Spleen (tissue), 11 donors: Measurements from ENCODE around the gene MYO1A. TPM values are rescaled to one million over a fixed set of nuclear protein-coding genes. Genes with fewer than 3 reads are reported as not detected.

Experiments used
- DNase-seq: peaks from one replicate; pipeline ENCODE4 v3.0.0-alpha.2; 2020
- H3K27ac ChIP-seq, 8 donors: fragments of 200-600 bp; sonication (generic) in 7 of 8; 1 replicate in 4 of 8; 2 replicates in 4 of 8; pipeline versions ENCODE4 v1.5.0 to v1.8.0; 2016 to 2021; ENCODE audit warnings: inconsistent platforms in 4 of 8, mild to moderate bottlenecking in 4 of 8, moderate library complexity in 1 of 8
- H3K27me3 ChIP-seq, 7 donors: fragments of 200-600 bp; sonication (generic) in 6 of 7; replicated peaks in 1 of 7; 1 replicate in 4 of 7; 2 replicates in 3 of 7; pipeline versions ENCODE4 v1.5.0 to v1.8.0; 2016 to 2021; ENCODE audit warnings: inconsistent platforms in 3 of 7, mild to moderate bottlenecking in 1 of 7
- H3K36me3 ChIP-seq, 6 donors: fragments of 200-600 bp; sonication (generic) in 5 of 6; 1 replicate in 4 of 6; 2 replicates in 2 of 6; pipeline versions ENCODE4 v1.5.0 to v1.8.0; 2016 to 2021; ENCODE audit warnings: inconsistent platforms in 2 of 6
- H3K4me1 ChIP-seq, 6 donors: fragments of 200-600 bp; sonication (generic) in 5 of 6; 1 replicate in 3 of 6; 2 replicates in 3 of 6; pipeline versions ENCODE4 v1.5.0 to v1.8.0; 2016 to 2021; ENCODE audit warnings: inconsistent platforms in 3 of 6
- H3K4me3 ChIP-seq, 8 donors: fragments of 200-600 bp; sonication (generic) in 7 of 8; 1 replicate in 4 of 8; 2 replicates in 4 of 8; pipeline versions ENCODE4 v1.5.0 to v1.8.0; 2016 to 2021; ENCODE audit warnings: inconsistent platforms in 4 of 8, mild to moderate bottlenecking in 4 of 8, moderate library complexity in 2 of 8
- H3K9me3 ChIP-seq, 8 donors: fragments of 200-600 bp; sonication (generic) in 7 of 8; 1 replicate in 4 of 8; 2 replicates in 4 of 8; pipeline versions ENCODE4 v1.5.0 to v1.8.0; 2016 to 2021; ENCODE audit warnings: inconsistent platforms in 4 of 8
- POLR2A ChIP-seq, 3 donors: fragments of 450-650 bp; IDR thresholded peaks; one replicate each; pipeline ENCODE4 v1.5.1; 2017; ENCODE audit warnings: antibody characterized with exemption in 3 of 3, mild to moderate bottlenecking in 1 of 3
- POLR2AphosphoS5 ChIP-seq, 3 donors: sonication (generic); formaldehyde crosslinking; IDR thresholded peaks; one replicate each; pipeline ENCODE4 v1.5.1; 2017; ENCODE audit warnings: antibody characterized with exemption in 3 of 3
- WGBS, 5 donors: extraction: QIAGEN DNeasy Blood & Tissue Kit in 3 of 5; methylation state at CpG; one replicate each; pipeline versions ENCODE4 v1.1.5 to v1.1.7; 2013 to 2018; 5-methylcytosine and 5-hydroxymethylcytosine counted together
- intact Hi-C: fragments of 100-400 bp; cut with DNase I; formaldehyde crosslinking; loops from one replicate; pipeline ENCODE4 v1.15.0; 2023; ENCODE audit warnings: low total_unique reads
- polyA plus RNA-seq, 3 donors: library from polyadenylated mRNA; stranded (reverse); fragments of 200-250 nt; gene quantifications; one replicate each; pipeline ENCODE4 v1.2.1, GENCODE V29; 2013
- total RNA-seq, 7 donors: library from RNA; depleted of rRNA in 3 of 7; stranded (reverse); fragments of >200 nt in 3 of 7; fragmentation: NEBNext Ultra II Directional in 4 of 7; extraction: Animal tissue kit (Norgen Biotek cat#: 25700) in 4 of 7; gene quantifications; one replicate each; pipeline versions ENCODE4 v1.1.0 to v1.2.1, GENCODE V29; 2016 to 2021
- TF ChIP-seq, protein P1 (sequence below), 11 experiments: fragments of 200-600 bp in 7 of 11; fragments of 450-650 bp in 4 of 11; sonication (generic) in 4 of 11; IDR thresholded peaks in 8 of 11; conservative IDR thresholded peaks in 3 of 11; 1 replicate in 7 of 11; 2 replicates in 4 of 11; pipeline versions ENCODE4 v1.4.0 to v1.8.0; 2016 to 2021; ENCODE audit warnings: antibody characterized with exemption in 11 of 11, inconsistent platforms in 4 of 11, mild to moderate bottlenecking in 1 of 11
- donor health status: healthy with polysubstance abuse.
- donor health status: DM: no; HTN: no; CAD: no; lungs with moderate emphysema.
- donor health status: DM: no; HTN: no; CAD: no.
- donor health status: Bipolar disorder and iron deficiency.
- donor health status: healthy.
- donor health status: DM: no; HTN: no; CAD: no.
- donor health status: DM: yes; HTN: yes; CAD: no.

Gene MYO1A
- total and polyA plus RNA-seq, 10 donors: 0.12 to 1.4 (median 0.22) TPM; not detected in 1

DNA sequence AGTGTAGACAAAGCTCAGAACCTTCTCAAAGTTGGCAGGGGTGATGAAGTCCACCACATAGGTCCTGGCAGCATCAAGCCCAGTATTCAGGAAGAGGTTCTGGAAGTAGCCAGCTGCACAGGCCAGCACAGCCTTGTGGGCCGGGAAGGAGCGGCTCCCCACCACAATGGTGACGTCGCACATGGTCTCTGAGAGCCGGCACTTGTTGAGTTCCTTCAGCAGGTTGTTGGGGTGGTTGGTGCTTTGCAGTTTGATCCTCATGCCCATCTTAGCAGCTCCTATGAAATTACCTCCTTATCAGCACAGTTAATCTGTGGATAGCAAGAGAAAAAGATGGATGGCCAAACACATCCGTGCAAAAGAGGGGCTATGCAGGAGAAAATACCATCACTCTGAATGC lies 45.3 kb downstream of the MYO1A start:
- no peak for TF ChIP-seq POLR2A (IDR thresholded peaks at IDR 0.05)
- TF ChIP-seq, protein P1, sequence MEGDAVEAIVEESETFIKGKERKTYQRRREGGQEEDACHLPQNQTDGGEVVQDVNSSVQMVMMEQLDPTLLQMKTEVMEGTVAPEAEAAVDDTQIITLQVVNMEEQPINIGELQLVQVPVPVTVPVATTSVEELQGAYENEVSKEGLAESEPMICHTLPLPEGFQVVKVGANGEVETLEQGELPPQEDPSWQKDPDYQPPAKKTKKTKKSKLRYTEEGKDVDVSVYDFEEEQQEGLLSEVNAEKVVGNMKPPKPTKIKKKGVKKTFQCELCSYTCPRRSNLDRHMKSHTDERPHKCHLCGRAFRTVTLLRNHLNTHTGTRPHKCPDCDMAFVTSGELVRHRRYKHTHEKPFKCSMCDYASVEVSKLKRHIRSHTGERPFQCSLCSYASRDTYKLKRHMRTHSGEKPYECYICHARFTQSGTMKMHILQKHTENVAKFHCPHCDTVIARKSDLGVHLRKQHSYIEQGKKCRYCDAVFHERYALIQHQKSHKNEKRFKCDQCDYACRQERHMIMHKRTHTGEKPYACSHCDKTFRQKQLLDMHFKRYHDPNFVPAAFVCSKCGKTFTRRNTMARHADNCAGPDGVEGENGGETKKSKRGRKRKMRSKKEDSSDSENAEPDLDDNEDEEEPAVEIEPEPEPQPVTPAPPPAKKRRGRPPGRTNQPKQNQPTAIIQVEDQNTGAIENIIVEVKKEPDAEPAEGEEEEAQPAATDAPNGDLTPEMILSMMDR (IDR thresholded peaks at IDR 0.05 in 8 of 11, conservative IDR thresholded peaks at IDR 0.05 in 3 of 11): no peak
- TF ChIP-seq POLR2AphosphoS5 (IDR thresholded peaks at IDR 0.05): no peak
- no peak for DNase-seq
- no peaks in the 10 kb centered on the region for H3K27me3 ChIP-seq
- H3K4me3 ChIP-seq: peak overlapping the region in 1 of 8 donors; percentile 94
- H3K4me1 ChIP-seq: peaks cover 34 to 92% (median 77%) of the 10 kb centered on the region in 6 donors
- H3K36me3 ChIP-seq: peaks cover 3 to 50% (median 28%) of the 10 kb centered on the region in 6 donors
- peak overlapping the region in 1 of 8 donors; percentile 89 for H3K27ac ChIP-seq
- 67 to 88% (median 74%) methylated on average over 4 to 6 of the region's 6 CpGs for WGBS, 5 donors
- H3K9me3 ChIP-seq: no peaks in the 10 kb centered on the region
- intact Hi-C loops: loop anchor here (5.0 kb wide), 2 partner anchors 58 to 113 kb away; no protein-coding TSS in a partner anchor

DNA sequence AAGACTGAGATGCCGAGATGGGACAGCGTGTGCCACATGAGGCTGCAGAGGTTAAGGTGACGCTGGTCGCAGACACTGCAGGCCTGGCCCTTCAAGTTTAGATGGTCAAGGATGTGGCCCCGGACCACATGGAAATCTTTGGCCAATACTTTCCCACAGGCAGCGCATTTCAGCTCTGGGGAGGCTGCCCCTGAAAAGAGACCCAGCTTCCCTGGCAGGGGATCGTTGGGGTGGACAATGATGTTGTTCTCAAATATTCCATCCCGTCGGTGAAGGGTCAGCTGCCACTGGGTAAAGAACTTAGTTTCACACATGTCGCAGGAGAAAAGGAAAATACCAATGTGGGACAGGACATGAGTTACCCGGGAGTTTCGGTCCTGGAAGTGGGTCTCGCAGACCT lies 46.5 kb downstream of the MYO1A start:
- intact Hi-C loops: no loop called here
- H3K4me1 ChIP-seq: peaks cover 43 to 96% (median 84%) of the 10 kb centered on the region in 6 donors
- H3K36me3 ChIP-seq: peaks cover 3 to 57% (median 28%) of the 10 kb centered on the region in 6 donors
- TF ChIP-seq POLR2AphosphoS5 (IDR thresholded peaks at IDR 0.05) (no peak), POLR2A (IDR thresholded peaks at IDR 0.05) (no peak)
- TF ChIP-seq, protein P1 (IDR thresholded peaks at IDR 0.05 in 8 of 11, conservative IDR thresholded peaks at IDR 0.05 in 3 of 11): no peak
- H3K9me3 ChIP-seq: no peaks in the 10 kb centered on the region
- H3K4me3 ChIP-seq: no peak overlapping the region
- WGBS, 5 donors: 88 to 96% (median 93%) methylated on average over 13 of the region's 13 CpGs
- DNase-seq: peak; percentile 54
- no peak overlapping the region for H3K27ac ChIP-seq
- no peaks in the 10 kb centered on the region for H3K27me3 ChIP-seq

DNA sequence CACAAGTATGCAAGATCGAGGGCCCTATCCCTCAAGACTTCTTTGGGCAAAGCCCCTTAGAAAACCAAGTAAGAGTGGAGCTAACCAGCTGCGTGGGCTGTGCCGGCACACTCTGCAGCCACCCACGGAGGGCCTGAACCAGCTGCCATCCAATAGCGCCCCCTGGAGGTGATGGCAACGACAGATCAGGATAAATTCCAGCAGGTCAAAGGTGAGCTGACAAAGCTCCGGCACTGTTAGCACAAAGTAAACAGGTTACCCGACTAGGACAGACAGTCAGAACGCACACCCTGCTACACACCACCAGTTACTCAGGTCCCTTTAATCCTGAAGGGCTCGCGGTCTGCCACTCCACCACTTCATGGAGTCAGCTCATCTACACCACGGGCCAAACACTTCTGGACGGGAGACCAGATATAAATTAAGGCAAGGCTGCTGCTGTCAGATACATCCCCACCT lies 48.5 kb downstream of the MYO1A start:
- H3K9me3 ChIP-seq: no peaks in the 10 kb centered on the region
- peak overlapping the region in 7 of 8 donors; percentile 6 to 85 (median 65) for H3K27ac ChIP-seq
- intact Hi-C loops: no loop called here
- peak; percentile 43 to 70 (median 61) for TF ChIP-seq POLR2AphosphoS5 (IDR thresholded peaks at IDR 0.05)
- TF ChIP-seq, protein P1 (IDR thresholded peaks at IDR 0.05 in 8 of 11, conservative IDR thresholded peaks at IDR 0.05 in 3 of 11): peak; percentile 41 to 85 (median 68)
- no peak for TF ChIP-seq POLR2A (IDR thresholded peaks at IDR 0.05)
- DNase-seq: peak; percentile 88
- peaks cover 37 to 95% (median 76%) of the 10 kb centered on the region in 6 donors for H3K4me1 ChIP-seq
- peaks cover 3 to 77% (median 28%) of the 10 kb centered on the region in 6 donors for H3K36me3 ChIP-seq
- WGBS, 5 donors: 32 to 46% (median 36%) methylated on average over 13 of the region's 13 CpGs
- peak overlapping the region in 1 of 8 donors; percentile 8 for H3K4me3 ChIP-seq
- no peaks in the 10 kb centered on the region for H3K27me3 ChIP-seq

DNA sequence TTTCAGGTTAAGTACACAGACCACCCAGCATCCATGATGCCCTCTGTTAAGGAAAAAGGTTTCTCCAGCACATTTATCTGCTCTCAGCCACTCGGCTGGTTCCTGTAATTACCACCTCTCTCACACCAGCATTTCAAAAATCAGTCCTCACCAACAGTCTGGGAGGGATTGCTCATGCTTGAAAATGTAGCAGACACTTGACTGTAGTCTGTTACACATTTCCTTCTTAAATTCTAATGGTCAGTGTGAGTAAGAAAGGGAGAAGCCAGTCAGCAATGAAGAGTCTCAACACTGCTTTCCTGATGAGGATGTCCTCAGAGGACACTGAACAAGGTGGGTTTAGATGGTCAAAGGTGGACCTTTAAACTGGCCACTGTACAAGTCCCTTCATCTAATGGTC lies 49.5 kb downstream of the MYO1A start:
- Histone ChIP-seq H3K4me1 (peaks cover 36 to 98% (median 75%) of the 10 kb centered on the region in 6 donors), H3K4me3 (no peak overlapping the region), H3K36me3 (peaks cover 3 to 87% (median 28%) of the 10 kb centered on the region in 6 donors), H3K27me3 (no peaks in the 10 kb centered on the region), H3K9me3 (no peaks in the 10 kb centered on the region), H3K27ac (peak overlapping the region in 5 of 8 donors; percentile 65 to 85 (median 79))
- TF ChIP-seq, protein P1 (IDR thresholded peaks at IDR 0.05 in 8 of 11, conservative IDR thresholded peaks at IDR 0.05 in 3 of 11): no peak
- TF ChIP-seq POLR2A (IDR thresholded peaks at IDR 0.05) (no peak), POLR2AphosphoS5 (IDR thresholded peaks at IDR 0.05) (no peak)
- WGBS, 5 donors: 56 to 94% (median 66%) methylated on average over 1 of the region's 1 CpG
- intact Hi-C loops: no loop called here
- DNase-seq: no peak
